ENCODE results near the gene SPATA4.

DNA sequence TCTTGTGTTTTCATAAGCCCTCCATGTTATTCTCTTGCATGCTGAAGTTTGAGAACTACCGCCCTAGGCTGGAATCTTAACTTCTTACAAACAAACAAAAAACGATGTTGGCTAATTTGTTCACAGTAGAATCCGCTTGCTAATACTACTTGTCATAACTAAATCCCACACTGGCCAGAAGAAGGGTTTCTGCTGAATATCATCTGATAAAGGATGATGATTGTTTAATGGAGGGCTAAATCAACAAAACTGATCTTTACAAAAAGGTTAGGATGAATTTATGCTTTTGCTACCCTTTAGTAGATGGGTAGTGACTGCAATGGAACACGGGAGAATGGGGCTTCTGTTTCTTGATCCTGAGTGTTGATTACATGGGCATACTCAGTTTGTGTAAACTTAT is 42.3 kb downstream of the SPATA4 start:
- TF ChIP-seq, protein P1, sequence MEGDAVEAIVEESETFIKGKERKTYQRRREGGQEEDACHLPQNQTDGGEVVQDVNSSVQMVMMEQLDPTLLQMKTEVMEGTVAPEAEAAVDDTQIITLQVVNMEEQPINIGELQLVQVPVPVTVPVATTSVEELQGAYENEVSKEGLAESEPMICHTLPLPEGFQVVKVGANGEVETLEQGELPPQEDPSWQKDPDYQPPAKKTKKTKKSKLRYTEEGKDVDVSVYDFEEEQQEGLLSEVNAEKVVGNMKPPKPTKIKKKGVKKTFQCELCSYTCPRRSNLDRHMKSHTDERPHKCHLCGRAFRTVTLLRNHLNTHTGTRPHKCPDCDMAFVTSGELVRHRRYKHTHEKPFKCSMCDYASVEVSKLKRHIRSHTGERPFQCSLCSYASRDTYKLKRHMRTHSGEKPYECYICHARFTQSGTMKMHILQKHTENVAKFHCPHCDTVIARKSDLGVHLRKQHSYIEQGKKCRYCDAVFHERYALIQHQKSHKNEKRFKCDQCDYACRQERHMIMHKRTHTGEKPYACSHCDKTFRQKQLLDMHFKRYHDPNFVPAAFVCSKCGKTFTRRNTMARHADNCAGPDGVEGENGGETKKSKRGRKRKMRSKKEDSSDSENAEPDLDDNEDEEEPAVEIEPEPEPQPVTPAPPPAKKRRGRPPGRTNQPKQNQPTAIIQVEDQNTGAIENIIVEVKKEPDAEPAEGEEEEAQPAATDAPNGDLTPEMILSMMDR (IDR thresholded peaks at IDR 0.05): no peak
- TF ChIP-seq POLR2A (IDR thresholded peaks at IDR 0.05): no peak

Measured in right lobe of liver (tissue), 4 donors.